Astrocyte of the cerebellum (primary cell): ENCODE data around the gene MRPS12.

ENCODE experiments used
- DNase-seq: peaks from one replicate; pipeline ENCODE4 v3.0.0-alpha.2; 2011; ENCODE audit warnings: low read depth
- H3K4me3 ChIP-seq: 2 replicates; pipeline ENCODE4 v1.5.1; 2011; ENCODE audit warnings: mild to moderate bottlenecking, low read depth, low read length, moderate library complexity
- in situ Hi-C: cut with HindIII; loops from 2 replicates; pipeline ENCODE4 v1.10.0; 2017; ENCODE audit warnings: low sequenced_read_pairs
- TF ChIP-seq, protein P1 (sequence below): IDR thresholded peaks from 2 replicates; pipeline ENCODE4 v1.5.1; 2012; ENCODE audit warnings: low read length, low read depth, moderate library complexity, mild to moderate bottlenecking; ENCODE audit errors: missing control alignments

The MRPS12 gene

DNA sequence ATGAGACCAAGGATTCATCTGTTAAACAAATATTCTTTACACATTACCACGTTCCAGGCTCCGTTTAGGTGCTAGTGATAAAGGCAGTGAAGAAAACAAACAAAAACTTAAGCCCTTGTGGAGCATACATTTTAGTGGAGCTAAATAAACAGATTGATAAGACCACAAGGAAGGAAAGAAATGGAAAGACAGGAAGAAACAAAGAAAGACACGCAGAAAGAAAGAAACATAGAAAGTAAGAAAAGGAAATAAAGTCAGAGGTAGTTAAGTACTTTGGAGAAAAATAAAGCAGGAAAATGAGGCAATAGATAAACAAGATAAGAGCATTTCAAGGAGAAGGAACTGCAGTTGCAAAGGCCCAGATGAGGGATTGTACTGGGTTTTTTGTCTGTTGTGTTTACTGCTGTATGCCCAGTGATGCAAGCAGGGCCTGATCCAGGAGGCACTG, 30.0 kb upstream of the MRPS12 start:
- DNase-seq, result no peak
- TF ChIP-seq, protein P1, sequence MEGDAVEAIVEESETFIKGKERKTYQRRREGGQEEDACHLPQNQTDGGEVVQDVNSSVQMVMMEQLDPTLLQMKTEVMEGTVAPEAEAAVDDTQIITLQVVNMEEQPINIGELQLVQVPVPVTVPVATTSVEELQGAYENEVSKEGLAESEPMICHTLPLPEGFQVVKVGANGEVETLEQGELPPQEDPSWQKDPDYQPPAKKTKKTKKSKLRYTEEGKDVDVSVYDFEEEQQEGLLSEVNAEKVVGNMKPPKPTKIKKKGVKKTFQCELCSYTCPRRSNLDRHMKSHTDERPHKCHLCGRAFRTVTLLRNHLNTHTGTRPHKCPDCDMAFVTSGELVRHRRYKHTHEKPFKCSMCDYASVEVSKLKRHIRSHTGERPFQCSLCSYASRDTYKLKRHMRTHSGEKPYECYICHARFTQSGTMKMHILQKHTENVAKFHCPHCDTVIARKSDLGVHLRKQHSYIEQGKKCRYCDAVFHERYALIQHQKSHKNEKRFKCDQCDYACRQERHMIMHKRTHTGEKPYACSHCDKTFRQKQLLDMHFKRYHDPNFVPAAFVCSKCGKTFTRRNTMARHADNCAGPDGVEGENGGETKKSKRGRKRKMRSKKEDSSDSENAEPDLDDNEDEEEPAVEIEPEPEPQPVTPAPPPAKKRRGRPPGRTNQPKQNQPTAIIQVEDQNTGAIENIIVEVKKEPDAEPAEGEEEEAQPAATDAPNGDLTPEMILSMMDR, result no peak
- in situ Hi-C loops, result no loop called here
- H3K4me3 ChIP-seq, result peak overlapping the region; percentile 75

DNA sequence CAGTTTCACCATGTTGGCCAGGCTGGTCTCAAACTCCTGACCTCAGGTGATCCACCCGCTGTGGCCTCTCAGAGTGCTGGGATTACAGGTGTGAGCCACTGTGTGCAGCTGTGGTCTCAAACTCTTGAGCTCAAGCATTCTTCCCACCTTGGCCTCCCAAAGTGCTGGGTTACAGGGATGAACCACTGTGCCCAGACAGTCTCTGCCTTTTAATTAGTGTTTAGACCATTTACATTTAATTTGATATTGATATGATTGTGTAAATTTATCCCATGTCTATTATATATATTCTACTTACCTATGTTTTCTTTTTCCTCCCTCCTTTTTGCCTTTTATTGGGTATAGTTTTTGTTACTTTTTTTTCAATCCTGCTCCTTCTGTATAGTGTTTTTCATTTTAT, 29.1 kb upstream of the MRPS12 start:
- in situ Hi-C loops, result no loop called here
- DNase-seq, result no peak
- no peak overlapping the region for H3K4me3 ChIP-seq
- TF ChIP-seq, protein P1, result no peak

DNA sequence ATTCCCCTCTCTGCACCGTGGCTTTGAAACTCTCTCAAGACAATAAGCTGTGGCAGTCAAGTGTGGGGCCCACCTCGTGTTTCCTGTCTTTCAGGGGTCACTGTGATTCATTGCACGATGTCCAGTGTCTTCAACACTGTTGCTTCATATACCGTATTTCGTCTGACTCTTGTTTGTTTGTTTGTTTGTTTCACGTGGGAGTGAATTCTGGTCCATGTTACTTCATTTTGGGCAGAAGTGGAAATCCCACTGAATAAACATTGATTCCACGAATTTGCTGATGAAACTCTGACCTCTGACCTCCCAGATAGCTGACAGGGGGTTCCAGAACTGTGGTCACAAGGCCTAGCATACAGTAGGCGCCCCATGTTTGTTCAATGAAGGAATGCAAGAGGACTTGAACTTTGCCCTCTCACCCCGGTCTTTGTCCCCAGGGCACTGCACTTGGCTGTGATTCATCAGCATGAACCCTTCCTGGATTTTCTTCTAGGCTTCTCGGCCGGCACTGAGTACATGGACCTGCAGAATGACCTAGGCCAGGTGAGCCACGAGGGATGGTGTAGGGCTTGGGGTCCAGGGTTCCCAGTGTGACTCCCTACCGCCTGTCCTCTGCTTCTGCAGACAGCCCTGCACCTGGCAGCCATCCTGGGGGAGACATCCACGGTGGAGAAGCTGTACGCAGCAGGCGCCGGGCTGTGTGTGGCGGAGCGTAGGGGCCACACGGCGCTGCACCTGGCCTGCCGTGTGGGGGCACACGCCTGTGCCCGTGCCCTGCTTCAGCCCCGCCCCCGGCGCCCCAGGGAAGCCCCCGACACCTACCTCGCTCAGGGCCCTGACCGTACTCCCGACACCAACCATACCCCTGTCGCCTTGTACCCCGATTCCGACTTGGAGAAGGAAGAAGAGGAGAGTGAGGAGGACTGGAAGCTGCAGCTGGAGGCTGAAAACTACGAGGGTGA, 25.9 kb upstream of the MRPS12 start:
- H3K4me3 ChIP-seq, result no peak overlapping the region
- no peak for DNase-seq
- in situ Hi-C loops, result no loop called here
- TF ChIP-seq, protein P1, result no peak

DNA sequence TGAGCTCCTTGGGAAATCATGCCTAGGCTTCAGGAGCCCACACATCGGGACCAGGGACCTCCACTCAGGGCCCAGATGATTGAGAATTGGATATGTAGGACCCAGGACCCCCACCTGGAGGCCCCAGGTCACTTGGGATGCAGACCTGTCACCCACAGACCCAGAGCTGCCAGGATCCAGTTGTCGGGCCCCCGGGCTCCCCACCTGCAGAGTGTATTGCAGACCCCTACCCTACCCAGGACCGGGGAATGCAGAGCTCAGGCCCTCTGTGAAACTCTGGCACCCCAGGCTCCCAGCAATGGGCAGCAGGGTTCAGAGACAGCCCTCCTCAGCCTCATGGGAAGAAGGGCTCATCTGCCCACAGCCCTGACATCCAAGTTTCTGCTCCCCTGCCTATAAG, 25.1 kb upstream of the MRPS12 start:
- TF ChIP-seq, protein P1, result no peak
- no peak overlapping the region for H3K4me3 ChIP-seq
- DNase-seq, result no peak
- in situ Hi-C loops, result no loop called here

DNA sequence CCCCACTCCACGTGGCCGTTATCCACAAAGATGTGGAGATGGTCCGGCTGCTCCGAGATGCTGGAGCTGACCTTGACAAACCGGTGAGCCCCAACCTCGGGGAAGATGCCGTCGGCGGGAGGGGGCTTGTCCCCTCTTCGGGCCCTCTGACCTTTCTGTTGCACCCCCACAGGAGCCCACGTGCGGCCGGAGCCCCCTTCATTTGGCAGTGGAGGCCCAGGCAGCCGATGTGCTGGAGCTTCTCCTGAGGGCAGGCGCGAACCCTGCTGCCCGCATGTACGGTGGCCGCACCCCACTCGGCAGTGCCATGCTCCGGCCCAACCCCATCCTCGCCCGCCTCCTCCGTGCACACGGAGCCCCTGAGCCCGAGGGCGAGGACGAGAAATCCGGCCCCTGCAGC, 23.5 kb upstream of the MRPS12 start:
- DNase-seq, result no peak
- H3K4me3 ChIP-seq, result no peak overlapping the region
- in situ Hi-C loops, result no loop called here
- TF ChIP-seq, protein P1, result no peak

DNA sequence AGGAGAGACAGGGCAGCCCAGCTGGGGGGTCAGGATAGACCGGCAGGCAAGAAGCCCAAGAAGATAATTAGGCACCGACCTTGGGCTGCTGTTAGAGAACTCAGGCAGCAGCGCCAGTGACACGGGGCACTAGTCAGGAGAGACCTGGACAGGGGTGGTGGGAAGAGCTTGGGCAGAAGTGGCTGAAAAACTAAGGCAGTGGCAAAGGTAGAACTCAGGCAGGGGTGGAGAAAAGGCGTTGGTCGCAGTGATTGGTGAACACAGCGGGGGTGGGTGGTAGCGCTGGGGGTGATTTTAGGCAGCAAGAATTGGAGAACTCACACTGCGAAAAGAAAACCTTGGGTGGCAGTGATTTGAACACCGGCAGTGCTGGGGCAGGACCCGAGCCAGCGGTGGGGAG, 23.1 kb upstream of the MRPS12 start:
- no peak overlapping the region for H3K4me3 ChIP-seq
- in situ Hi-C loops, result no loop called here
- TF ChIP-seq, protein P1, result no peak
- no peak for DNase-seq
